Large intestine (tissue), 3 donors: ENCODE data around the gene TLR8. TPM values are rescaled to one million over a fixed set of nuclear protein-coding genes. Genes with fewer than 3 reads are reported as not detected.
"Not testable (repeated sequence)": the region's sequence is repeated elsewhere in the genome, so short reads cannot be mapped to it uniquely, and the experiment has no call there.

ENCODE experiments used
- DNase-seq, 2 donors: peaks; one replicate each; pipeline versions ENCODE4 v3.0.0 to v3.0.0-alpha.2; 2013
- H3K27ac ChIP-seq: one replicate; pipeline ENCODE4 v1.5.1; 2013; ENCODE audit warnings: low read length
- H3K27me3 ChIP-seq: 2 replicates; pipeline ENCODE4 v1.6.1; 2013; ENCODE audit warnings: low read length; ENCODE audit not compliant: control insufficient read depth, insufficient read depth
- H3K36me3 ChIP-seq: 2 replicates; pipeline ENCODE4 v1.6.1; 2013; ENCODE audit warnings: low read length; ENCODE audit not compliant: control insufficient read depth, insufficient read depth
- H3K4me1 ChIP-seq: one replicate; pipeline ENCODE4 v1.6.1; 2013; ENCODE audit warnings: low read length; ENCODE audit not compliant: control insufficient read depth, insufficient read depth
- H3K4me3 ChIP-seq: one replicate; pipeline ENCODE4 v1.5.1; 2013; ENCODE audit warnings: low read length
- H3K9me3 ChIP-seq: one replicate; pipeline ENCODE4 v1.6.1; 2013; ENCODE audit warnings: mild to moderate bottlenecking, low read depth, low read length, moderate library complexity; ENCODE audit not compliant: control insufficient read depth
- WGBS: methylation state at CpG from one replicate; pipeline ENCODE4 v1.1.5; 2013; ENCODE audit warnings: low lambda C conversion rate; ENCODE audit not compliant: insufficient coverage; 5-methylcytosine and 5-hydroxymethylcytosine counted together
- polyA plus RNA-seq: library from polyadenylated mRNA; unstranded; fragments of 120-200 nt; gene quantifications from one replicate; pipeline ENCODE4 v1.2.1, GENCODE V29; 2013

The TLR8 gene
- polyA plus RNA-seq, 1 donor = 0.67 TPM

DNA sequence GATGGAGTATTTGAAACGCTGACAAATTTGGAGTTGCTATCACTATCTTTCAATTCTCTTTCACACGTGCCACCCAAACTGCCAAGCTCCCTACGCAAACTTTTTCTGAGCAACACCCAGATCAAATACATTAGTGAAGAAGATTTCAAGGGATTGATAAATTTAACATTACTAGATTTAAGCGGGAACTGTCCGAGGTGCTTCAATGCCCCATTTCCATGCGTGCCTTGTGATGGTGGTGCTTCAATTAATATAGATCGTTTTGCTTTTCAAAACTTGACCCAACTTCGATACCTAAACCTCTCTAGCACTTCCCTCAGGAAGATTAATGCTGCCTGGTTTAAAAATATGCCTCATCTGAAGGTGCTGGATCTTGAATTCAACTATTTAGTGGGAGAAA, 13.2 kb downstream of the TLR8 start:
- Histone ChIP-seq H3K27ac (no peak overlapping the region), H3K4me1 (no peaks in the 10 kb centered on the region), H3K36me3 (no peaks in the 10 kb centered on the region), H3K27me3 (no peaks in the 10 kb centered on the region), H3K9me3 (no peaks in the 10 kb centered on the region), H3K4me3 (no peak overlapping the region)
- no CpG with 5 or more reads among the region's 8 CpGs for WGBS
- DNase-seq = no peak

DNA sequence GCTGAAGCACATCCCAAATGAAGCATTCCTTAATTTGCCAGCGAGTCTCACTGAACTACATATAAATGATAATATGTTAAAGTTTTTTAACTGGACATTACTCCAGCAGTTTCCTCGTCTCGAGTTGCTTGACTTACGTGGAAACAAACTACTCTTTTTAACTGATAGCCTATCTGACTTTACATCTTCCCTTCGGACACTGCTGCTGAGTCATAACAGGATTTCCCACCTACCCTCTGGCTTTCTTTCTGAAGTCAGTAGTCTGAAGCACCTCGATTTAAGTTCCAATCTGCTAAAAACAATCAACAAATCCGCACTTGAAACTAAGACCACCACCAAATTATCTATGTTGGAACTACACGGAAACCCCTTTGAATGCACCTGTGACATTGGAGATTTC, 14.6 kb downstream of the TLR8 start:
- Histone ChIP-seq H3K27ac (no peak overlapping the region), H3K4me3 (no peak overlapping the region), H3K36me3 (no peaks in the 10 kb centered on the region), H3K4me1 (no peaks in the 10 kb centered on the region), H3K27me3 (no peaks in the 10 kb centered on the region), H3K9me3 (no peaks in the 10 kb centered on the region)
- DNase-seq = no peak
- no CpG with 5 or more reads among the region's 8 CpGs for WGBS

DNA sequence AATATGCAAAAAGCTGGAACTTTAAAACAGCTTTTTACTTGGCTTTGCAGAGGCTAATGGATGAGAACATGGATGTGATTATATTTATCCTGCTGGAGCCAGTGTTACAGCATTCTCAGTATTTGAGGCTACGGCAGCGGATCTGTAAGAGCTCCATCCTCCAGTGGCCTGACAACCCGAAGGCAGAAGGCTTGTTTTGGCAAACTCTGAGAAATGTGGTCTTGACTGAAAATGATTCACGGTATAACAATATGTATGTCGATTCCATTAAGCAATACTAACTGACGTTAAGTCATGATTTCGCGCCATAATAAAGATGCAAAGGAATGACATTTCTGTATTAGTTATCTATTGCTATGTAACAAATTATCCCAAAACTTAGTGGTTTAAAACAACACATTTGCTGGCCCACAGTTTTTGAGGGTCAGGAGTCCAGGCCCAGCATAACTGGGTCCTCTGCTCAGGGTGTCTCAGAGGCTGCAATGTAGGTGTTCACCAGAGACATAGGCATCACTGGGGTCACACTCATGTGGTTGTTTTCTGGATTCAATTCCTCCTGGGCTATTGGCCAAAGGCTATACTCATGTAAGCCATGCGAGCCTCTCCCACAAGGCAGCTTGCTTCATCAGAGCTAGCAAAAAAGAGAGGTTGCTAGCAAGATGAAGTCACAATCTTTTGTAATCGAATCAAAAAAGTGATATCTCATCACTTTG, 15.6 kb downstream of the TLR8 start:
- Histone ChIP-seq H3K36me3 (no peaks in the 10 kb centered on the region), H3K9me3 (no peaks in the 10 kb centered on the region), H3K27ac (no peak overlapping the region), H3K4me3 (no peak overlapping the region), H3K4me1 (no peaks in the 10 kb centered on the region), H3K27me3 (no peaks in the 10 kb centered on the region)
- no CpG with 5 or more reads among the region's 10 CpGs for WGBS
- no peak for DNase-seq

DNA sequence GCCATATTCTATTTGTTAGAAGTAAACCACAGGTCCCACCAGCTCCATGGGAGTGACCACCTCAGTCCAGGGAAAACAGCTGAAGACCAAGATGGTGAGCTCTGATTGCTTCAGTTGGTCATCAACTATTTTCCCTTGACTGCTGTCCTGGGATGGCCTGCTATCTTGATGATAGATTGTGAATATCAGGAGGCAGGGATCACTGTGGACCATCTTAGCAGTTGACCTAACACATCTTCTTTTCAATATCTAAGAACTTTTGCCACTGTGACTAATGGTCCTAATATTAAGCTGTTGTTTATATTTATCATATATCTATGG, 16.1 kb downstream of the TLR8 start:
- no peaks in the 10 kb centered on the region for H3K27me3 ChIP-seq
- H3K4me1 ChIP-seq = no peaks in the 10 kb centered on the region
- DNase-seq = no peak
- H3K36me3 ChIP-seq = no peaks in the 10 kb centered on the region
- H3K9me3 ChIP-seq = no peaks in the 10 kb centered on the region
- H3K4me3 ChIP-seq = no peak overlapping the region
- no peak overlapping the region for H3K27ac ChIP-seq

DNA sequence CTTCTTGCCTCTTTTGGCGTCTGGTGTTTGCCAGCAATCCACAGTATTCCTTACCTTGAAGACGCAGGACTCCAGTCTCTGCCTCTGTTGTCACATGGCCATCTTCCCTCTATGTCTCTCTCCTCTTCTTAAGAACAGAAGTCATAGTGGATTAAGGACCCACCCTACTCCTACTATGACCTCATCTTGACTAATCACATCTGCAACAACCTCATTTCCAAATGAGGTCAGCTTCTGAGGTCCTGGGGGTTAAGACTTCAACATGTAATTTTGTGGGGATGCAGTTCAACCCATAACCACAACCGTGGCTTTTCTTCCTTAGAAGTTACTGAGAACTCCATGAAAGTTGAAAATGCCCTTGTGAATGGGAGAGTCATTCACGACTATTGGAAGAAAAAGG, 23.3 kb downstream of the TLR8 start:
- no peaks in the 10 kb centered on the region for H3K36me3 ChIP-seq
- H3K27ac ChIP-seq = no peak overlapping the region
- no peaks in the 10 kb centered on the region for H3K9me3 ChIP-seq
- no peak for DNase-seq
- no peak overlapping the region for H3K4me3 ChIP-seq
- no peaks in the 10 kb centered on the region for H3K4me1 ChIP-seq
- H3K27me3 ChIP-seq = no peaks in the 10 kb centered on the region
- 80% methylated on average over 1 of the region's 4 CpGs for WGBS

DNA sequence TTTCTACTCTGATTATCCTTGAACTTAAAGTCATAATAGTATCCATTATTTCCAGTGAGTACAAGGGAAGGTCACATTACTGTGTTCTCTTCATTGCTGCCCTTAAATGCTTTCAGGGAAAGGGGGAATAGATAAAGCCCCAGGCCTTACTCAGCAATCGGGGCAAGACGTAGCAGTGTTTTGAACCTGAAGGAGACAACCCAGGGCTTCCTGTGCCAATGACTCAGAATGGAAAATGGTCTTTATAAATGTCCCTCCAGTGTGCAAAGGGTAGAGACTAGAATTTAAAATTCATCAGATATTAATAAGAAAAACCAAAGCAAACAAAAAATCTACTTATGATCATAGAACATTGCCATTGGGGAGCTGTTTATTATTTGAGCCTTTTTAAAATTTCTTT, 23.7 kb downstream of the TLR8 start:
- H3K27me3 ChIP-seq = no peaks in the 10 kb centered on the region
- DNase-seq = no peak
- no CpG with 5 or more reads among the region's 2 CpGs for WGBS
- no peak overlapping the region for H3K4me3 ChIP-seq
- no peak overlapping the region for H3K27ac ChIP-seq
- no peaks in the 10 kb centered on the region for H3K9me3 ChIP-seq
- H3K36me3 ChIP-seq = no peaks in the 10 kb centered on the region
- H3K4me1 ChIP-seq = no peaks in the 10 kb centered on the region

DNA sequence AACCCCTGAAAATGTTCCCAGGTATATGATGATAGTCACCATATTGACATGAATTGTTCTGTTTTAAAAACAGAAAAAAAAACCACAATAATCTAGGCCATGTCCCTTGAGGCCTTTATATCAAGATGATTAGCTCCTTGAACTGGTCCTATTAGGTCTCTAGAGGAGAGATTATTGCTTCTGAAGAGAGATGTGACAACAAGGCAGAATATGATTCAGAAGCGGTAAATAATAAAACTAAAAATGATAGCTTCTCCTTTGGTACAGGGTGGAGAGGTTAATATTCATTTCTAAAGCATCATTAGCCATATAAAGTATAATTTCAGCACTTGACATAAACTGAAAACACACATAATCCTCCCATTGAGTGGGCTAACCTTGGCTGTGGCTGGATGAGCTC, 25.8 kb downstream of the TLR8 start:
- no peak overlapping the region for H3K4me3 ChIP-seq
- no peaks in the 10 kb centered on the region for H3K9me3 ChIP-seq
- H3K4me1 ChIP-seq = no peaks in the 10 kb centered on the region
- H3K27me3 ChIP-seq = no peaks in the 10 kb centered on the region
- no peaks in the 10 kb centered on the region for H3K36me3 ChIP-seq
- no peak for DNase-seq
- no peak overlapping the region for H3K27ac ChIP-seq
- no CpG with 5 or more reads among the region's 1 CpG for WGBS

DNA sequence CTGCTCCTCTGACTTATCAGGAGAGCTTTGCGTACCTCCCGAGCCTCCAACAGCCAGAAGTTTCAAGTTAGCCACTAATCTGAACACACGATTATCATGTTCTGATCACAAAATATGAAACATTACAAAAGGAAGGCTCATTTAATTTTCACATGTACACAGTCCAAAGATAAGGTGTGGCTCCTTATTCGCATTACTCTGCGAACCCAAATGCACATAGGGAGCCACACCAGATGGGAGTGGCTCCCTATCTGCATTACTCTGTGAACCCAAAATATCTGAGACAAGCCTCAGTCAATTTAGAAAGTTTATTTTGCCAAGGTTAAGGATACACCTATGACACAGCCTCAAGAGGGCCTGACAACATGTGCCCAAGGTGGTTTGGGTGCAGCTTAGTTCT, 28.4 kb downstream of the TLR8 start:
- no peak overlapping the region for H3K4me3 ChIP-seq
- no peak for DNase-seq
- H3K36me3 ChIP-seq = no peaks in the 10 kb centered on the region
- H3K27me3 ChIP-seq = no peaks in the 10 kb centered on the region
- no peak overlapping the region for H3K27ac ChIP-seq
- H3K9me3 ChIP-seq = no peaks in the 10 kb centered on the region
- 80% methylated on average over 1 of the region's 5 CpGs for WGBS
- H3K4me1 ChIP-seq = no peaks in the 10 kb centered on the region

DNA sequence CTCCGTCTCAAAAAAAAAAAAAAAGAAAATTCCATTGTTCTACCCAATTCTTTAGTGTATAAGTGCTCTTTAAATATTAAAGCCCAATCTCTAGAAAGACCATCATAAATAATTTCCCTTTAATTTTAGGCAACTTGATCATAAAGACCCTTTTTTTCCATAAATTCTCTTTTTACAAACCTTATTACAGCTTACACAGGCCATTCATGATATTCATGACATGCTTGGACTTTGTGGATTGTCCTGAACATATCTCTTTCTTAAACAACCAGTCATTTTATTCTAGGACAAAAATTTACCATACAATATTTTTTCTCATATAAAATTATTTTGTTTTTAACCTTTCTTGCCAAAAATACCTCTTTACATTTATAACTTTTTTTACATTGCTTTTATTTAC, 30.5 kb downstream of the TLR8 start:
- no peak for DNase-seq
- no peak overlapping the region for H3K27ac ChIP-seq
- no CpG with 5 or more reads among the region's 1 CpG for WGBS
- H3K4me3 ChIP-seq = no peak overlapping the region
- H3K4me1 ChIP-seq = no peaks in the 10 kb centered on the region
- no peaks in the 10 kb centered on the region for H3K27me3 ChIP-seq
- H3K36me3 ChIP-seq = no peaks in the 10 kb centered on the region
- H3K9me3 ChIP-seq = no peaks in the 10 kb centered on the region

DNA sequence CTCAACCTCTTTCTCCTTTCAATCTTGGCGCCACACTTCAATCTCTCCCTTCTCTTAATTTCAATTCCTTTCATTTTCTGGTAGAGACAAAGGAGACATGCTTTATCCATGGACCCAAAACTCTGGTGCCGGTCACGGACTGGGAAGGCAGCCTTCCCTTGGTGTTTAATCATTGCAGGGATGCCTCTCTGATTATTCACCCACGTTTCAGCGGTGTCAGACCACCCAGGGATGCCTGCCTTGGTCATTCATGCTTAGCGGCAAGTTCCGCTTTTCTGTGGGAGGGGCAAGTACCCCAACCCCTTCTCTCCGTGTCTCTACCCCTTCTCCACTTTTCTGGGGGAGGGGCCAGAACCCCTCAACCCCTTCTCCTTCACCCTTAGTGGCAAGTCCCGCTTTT, 34.1 kb downstream of the TLR8 start:
- H3K27ac ChIP-seq, H3K4me1 ChIP-seq, DNase-seq, H3K4me3 ChIP-seq, H3K36me3 ChIP-seq, H3K27me3 ChIP-seq, H3K9me3 ChIP-seq: not testable (repeated sequence)
- 100% methylated on average over 1 of the region's 9 CpGs for WGBS

DNA sequence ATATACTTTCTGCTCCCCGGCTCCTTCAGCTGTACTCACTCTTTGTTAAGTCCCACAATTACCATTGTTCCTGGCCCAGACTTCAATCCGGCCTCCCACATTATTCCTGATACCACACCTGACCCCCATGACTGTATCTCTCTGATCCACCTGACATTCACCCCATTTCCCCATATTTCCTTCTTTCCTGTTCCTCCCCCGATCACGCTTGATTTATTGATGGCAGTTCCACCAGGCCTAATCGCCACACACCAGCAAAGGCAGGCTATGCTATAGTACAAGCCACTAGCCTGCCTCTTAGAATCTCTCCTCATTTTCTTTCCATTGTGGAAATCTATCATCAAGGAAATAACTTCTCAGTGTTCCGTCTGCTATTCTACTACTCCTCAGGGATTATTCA, 37.2 kb downstream of the TLR8 start:
- not testable (repeated sequence) for H3K27ac ChIP-seq, H3K9me3 ChIP-seq, H3K4me3 ChIP-seq, H3K36me3 ChIP-seq, H3K27me3 ChIP-seq, DNase-seq
- WGBS = no CpG with 5 or more reads among the region's 6 CpGs
- H3K4me1 ChIP-seq = peaks cover 10% of the 10 kb centered on the region
